Dedifferentiated amniotic fluid mesenchymal stem cell (primary cell): ENCODE measurements around the gene ATRNL1.
"Not testable (repeated sequence)": the region's sequence is repeated elsewhere in the genome, so short reads cannot be mapped to it uniquely, and the experiment has no call there.

Experiments used
- DNase-seq: peaks from one replicate; pipeline ENCODE4 v3.0.0-alpha.2; 2016; ENCODE audit errors: extremely low spot score

ATRNL1 gene

DNA sequence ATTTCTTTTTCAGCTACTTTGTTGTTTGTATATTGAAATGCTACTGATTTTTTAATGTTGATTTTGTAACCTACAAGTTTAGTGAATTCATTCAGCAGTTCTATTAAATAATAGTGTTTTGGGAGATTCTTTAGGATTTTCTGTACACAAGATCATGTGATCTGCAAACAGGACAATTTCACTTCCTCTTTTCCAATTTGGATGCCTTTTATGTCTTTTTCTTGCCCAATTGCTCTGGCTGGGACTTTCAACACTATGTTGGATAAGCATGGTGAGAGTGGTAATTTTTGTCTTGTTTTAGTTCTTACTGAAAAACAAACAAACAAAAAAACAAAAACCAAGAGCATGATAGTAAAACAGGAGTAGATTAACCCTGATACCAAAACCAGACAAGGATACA is 316.2 kb downstream of the ATRNL1 start:
- DNase-seq: no peak

DNA sequence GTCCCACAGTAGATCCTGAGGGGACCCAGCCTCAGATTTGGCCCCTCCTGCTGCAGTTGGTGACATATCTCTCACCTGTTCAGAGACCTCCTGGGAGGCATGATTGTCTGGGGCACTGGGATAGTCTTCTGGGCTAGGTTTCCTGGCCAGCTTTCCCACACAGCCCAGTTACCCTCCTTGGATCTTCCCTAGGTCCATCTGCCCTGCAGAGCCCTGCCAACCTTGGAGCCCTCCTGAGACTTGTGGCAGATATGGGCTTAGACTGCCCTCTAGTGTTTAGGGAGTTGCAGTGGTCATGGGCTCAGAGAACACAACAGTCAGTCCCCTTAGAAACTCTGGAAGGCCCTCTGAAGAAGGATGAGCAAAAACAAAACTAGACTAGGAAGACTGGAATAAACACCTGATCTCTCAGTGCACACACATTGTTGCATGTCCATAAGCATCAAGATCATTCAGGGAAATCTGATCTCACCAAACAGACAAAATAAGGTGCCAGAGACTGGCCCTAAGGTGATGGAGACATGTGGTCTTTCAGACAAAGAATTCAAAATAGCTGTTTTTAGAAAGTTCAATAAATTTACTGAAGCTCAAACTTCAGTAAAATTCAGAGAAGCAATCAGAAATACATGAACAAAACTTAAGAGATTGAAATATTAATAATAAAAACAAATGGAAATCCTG is 324.6 kb downstream of the ATRNL1 start:
- DNase-seq: peak; percentile 23

DNA sequence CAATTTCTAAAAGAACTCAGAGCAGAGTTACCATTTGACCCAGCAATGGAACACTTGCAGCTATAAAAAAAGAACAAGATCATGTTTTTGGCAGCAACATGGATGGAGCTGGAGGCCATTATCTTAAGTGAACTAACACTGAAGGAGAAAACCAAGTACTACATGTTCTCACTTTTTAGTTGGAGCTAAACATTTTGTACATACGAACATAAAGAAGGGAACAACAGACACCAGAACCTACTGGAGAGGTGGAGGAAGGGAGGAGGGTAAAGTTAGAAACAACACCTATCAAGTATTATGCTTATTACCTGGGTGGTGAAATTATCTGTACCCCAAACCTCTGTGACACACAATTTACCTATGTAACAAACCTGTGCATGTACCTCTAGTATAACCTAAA is 329.5 kb downstream of the ATRNL1 start:
- DNase-seq: no peak

DNA sequence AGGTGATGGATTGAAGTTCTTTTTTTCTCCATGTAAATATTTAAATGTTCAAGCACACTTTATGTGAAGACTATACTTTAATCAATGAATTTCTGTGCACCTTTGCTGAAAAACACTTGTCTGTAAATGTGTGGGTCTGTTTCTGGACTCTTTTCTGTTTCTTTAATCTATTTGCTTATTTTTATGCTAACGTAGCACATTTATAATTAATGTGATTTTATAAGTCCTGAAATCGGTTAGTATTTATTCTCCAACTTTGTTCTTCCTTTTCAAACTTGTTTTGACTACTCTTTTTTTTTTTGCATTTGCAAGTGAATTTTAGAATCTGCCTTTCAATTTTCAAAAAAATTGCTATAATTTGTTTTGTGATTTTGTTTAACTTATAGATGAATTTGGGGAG is 334.4 kb downstream of the ATRNL1 start:
- no peak for DNase-seq

DNA sequence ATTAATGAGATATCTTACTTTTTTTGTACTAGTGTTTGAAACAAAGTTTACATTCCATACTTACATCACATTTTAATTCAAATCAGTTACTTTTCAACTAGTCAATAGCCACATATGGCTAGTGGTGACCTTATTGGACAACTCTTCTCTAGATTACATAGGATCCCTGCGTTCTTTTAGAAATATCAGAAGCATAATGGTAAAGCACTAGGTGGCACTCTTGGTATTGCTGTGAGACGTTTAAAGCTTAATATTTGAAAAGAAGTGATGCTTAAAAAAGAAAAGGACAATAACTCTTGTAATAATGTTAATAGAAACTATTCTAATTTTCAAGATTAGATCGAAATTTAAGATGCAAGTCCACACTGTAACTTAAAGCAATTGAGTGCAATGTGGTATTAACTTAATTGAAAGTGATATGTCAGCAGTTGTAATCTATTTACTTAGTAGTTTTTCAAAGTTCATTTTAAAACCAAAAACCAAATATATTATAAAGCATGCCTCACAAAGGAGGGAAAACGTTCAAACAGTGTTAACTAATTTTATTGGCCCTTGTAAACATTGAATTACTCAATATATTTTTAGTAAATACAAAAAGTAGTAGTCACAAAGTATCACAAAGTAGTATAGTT is 339.1 kb downstream of the ATRNL1 start:
- no peak for DNase-seq

DNA sequence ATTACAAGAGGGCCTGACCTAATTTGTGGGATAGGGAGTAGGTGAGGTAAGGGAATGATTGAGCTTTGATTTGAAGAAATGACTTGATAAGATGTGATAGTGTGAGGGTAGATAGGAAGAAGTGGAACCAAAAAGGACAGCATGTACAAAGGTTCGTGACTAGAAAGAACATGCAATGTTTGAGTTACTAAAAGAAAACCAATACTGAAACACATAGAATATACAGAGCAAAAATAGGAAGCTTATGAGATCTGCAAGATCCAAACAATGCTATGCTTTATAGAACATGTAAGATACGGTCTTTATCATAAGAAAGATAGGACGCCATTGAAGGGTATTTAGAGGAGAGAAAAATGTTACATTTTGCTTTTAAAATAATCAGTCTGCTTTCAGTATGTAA is 343.8 kb downstream of the ATRNL1 start:
- DNase-seq: no peak

DNA sequence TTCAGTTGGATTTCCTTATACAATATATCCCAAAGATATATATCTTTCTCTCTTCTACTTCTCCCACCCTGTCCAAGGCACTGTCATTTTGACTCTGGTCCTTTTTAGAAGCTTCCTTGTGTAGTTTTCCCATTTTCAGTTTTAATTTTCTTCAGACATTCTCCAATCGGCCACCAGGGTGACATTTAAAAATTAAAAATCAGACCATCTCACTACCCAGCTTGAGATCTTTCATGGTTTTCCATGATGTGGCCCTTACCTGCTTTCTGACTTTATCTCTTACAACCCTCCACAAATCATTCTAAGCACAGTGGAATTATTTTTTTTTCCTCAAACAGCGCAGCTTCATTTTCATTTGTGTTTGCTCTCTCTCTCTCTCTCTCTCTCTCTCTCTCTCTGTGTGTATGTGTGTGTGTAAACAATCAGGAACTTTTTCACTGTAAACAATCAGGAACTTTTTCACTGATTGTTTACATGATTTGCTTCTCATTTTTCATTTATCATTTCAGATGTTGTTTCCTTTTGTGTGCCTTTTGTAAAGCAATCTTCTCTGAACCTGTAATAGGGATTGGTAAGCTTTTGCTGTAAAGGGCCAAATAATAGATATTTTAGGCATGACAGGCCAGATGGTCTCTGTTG is 348.9 kb downstream of the ATRNL1 start:
- DNase-seq: no peak

DNA sequence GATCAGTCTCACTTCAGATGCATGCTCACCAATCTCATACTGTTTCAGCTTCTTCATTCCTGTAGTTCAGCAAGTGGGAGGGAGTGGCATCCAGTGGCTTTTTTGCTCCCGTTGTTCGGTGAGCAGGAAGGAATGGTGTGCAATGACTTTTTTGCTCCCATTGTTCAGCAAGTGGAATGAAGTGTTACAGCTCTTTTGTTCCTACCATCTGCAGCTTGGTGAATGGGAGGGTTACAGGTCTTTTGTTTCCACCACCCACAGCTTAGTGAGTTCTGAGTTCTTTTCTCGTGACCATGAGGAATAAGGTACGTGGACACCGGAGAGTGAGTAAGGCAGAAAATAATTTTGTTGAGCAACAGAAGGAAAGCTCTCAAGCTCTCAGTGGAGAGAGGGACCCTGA is 363.6 kb downstream of the ATRNL1 start:
- DNase-seq: no peak

DNA sequence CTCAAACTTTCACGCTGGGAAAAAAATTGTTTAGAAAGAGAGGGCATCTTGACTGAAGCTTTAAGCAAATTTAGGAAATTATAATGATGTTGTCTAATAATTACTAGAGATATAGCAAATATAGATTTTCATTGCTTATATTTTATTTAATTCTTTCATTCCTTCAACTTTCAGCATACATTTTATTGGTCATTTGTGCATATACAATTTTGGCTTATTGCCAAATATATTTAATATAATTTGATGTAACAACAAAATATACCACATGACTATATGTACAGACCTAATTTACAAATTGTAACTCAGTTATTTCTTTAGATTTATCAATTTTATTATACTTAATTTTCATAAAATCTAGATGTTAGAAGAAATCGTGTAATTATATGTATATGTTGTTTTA is 390.1 kb downstream of the ATRNL1 start:
- DNase-seq: no peak

DNA sequence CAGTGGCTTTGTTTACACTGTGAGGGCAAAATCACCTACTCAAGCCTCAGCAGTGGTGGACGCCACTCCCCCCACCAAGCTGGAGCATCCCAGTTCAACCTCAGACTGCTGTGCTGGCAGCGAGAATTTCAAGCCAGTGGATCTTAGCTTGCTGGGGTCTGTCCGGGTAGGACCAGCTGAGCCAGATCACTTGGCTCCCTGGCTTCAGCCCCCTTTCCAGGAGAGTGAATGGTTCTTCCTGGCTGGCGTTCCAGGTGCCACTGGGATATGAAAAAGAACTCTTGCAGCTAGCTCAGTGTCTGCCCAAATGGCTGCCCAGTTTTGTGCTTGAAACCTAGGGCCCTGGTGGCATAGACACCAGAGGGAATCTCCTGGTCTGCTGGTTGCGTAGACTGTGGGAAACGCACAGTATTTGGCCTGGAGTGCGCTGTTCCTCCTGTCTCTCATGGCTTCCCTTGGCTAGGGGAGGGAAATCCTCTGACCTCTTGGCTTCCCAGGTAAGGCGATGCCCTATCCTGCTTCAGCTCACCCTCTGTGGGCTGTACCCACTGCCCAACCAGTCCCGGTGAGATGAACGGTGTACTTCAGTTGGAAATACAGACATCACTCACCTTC is 398.5 kb downstream of the ATRNL1 start:
- no peak for DNase-seq

DNA sequence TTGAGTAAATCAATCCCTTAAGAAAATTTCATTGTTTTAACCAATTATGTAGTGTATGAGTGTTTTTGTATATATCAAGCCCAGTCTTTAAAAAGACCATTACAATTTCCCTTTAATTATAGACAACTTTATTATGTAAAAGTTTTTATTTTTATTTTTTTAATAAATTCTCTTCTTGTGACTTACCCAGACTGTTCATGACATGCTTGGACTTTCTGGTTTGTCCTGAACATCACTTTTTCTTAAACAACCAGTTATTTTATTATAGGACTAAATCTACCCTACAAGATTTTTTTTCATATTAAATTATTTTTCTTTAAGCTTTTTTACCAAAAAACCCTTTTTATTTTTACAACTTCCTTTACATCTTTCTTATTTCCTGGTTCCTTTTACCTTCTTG is 410.4 kb downstream of the ATRNL1 start:
- no peak for DNase-seq

DNA sequence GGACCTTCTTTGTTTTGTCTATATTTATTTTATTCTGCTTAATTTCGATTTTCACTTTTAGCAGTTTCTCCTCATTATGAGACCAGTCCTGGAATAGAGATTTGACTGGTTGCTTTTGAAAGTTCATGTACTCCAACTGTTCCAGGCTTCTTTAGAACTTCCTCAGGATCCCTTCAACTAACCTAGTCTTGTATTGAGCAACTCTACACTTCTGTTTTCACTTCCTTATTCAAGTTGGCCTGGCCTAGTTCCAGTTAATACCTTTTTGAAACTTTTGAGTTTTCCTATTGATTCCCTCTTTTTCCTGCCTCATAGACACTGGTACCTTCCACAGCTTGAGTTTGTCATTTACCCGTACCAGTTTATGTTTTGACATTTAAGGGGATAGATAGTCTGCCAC is 421.7 kb downstream of the ATRNL1 start:
- DNase-seq: no peak

DNA sequence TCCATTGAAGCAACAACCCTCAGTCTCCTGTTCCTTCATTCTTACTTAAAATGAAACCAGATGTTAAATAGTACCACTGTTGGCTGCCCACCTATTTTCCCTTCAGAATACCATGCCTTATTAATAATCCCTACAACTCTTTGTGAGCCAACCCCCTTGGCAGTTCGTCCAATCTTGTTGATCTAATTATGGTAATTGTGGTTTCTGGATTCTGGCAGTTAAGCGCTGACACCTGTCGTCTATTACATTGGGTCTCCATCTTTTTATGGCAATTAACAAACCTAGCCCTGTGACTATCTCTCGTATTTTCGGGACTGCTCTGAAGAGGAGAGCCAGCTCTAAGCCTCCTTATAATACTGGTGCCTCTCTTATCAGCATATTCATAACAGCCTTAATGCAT is 432.0 kb downstream of the ATRNL1 start:
- DNase-seq: no peak

DNA sequence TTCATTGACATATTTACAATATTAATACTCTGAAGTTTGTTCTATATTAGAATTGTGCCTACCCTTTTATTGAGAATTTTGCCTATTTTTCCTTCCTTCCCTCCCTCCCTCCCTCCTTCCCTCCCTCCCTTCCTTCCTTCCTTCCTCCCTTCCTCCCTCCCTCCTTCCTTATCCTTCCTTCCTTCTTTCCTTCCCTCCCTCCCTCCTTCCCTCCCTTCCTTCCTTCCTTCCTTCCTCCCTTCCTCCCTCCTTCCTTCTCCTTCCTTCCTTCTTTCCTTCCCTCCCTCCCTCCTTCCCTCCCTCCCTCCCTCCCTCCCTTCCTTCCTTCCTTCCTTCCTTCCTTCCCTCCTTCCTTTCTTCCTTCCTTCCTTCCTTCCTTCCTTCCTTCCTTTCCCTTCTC is 434.5 kb downstream of the ATRNL1 start:
- not testable (repeated sequence) for DNase-seq

DNA sequence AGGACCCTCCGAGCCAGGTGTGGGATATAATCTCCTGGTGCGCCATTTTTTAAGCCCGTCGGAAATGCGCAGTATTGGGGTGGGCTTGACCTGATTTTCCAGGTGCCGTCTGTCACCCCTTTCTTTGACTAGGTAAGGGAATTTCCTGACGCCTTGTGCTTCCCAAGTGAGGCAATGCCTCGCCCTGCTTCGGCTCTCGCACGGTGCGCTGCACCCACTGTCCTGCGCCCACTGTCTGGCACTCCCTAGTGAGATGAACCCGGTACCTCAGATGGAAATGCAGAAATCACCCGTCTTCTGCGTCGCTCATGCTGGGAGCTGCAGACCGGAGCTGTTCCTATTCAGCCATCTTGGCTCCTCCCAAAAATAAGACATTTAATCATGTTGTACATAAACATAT is 443.2 kb downstream of the ATRNL1 start:
- not testable (repeated sequence) for DNase-seq

DNA sequence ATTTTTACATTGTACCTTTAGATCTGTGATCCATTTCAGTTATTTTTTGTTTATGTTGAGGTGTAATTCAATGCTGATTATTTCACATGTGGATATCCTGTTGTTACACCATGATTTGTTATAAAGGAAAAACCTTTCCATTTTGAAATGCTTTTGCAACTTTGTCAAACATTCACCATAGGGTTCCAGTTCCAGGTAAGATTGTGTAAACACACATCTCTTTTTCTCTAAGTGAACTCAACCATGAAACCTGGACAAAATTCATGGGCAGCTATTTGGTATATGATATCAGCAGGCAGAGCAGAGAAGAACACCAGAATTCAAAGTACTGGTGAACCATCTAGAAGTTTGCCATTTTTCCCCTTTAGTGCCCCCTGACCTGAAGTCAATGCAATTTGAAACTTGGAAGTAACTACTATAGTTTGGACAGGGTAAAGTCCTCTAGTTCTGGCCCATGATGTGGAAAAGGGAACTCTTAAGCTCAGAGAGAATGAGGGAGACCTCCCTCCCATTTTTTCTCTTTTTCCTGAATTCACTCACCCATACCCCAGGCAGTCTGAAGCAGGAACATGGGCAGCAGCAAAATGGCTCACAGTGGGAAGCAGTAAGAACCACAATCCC is 446.1 kb downstream of the ATRNL1 start:
- no peak for DNase-seq

DNA sequence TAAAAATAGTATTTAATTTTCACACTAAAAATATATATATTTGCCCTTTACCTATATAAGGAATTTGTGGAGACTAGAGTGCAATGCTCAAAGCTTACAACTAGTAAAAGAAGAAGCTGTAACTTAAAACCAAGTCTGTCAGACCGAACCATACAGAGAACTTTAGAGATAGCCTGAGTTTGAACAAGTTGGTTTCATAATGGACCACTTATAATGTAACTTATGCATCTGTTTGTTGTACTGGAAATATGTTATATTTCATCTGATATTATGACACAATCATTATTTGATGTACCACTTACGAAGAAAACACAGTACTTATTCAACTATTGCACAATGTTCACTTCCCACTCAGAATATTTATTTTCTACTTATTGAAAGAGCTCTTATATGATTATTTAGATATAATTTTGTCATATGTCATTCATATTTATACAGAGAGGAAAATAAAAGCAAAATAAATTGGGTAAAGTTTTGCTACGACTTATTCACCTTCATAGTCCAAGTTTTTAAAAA is 462.8 kb downstream of the ATRNL1 start:
- no peak for DNase-seq

DNA sequence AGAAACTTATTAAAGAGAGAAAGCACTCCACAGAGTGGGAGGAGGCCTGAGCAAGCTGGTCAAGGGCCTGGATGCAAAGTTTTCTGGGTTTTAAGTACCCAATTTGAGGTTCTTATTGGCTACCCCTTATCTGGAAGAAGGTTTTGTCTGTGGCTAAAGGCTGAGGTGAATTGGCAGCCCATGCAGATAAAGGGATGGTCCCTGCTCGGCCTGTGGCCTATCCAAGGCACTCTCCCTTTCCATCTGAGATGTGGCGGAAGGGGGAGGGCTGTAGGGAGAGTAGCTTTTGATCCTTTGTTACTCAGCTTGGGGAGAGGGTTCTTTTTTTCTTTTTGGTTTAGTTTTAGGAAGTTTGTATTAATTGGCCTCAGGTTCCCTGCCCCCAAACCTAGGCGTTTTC is 465.1 kb downstream of the ATRNL1 start:
- no peak for DNase-seq

DNA sequence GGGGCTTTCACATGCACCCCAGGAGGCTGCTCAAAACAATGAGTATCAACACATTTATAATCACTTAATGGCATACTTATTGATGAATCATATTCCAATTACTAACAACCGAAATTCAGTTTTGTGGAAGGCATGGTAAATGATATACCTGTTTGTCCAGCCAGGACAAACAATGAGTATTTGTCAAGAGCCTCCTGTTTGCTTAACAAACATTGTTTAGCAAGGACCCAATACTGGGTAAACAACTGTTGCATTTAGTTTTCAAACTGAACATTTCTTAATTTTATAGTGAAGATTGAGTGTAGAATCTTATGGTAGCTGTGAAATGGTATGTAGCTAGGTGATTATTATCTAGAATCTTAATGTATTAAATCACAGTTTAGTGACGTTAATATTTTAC is 473.7 kb downstream of the ATRNL1 start:
- DNase-seq: no peak

DNA sequence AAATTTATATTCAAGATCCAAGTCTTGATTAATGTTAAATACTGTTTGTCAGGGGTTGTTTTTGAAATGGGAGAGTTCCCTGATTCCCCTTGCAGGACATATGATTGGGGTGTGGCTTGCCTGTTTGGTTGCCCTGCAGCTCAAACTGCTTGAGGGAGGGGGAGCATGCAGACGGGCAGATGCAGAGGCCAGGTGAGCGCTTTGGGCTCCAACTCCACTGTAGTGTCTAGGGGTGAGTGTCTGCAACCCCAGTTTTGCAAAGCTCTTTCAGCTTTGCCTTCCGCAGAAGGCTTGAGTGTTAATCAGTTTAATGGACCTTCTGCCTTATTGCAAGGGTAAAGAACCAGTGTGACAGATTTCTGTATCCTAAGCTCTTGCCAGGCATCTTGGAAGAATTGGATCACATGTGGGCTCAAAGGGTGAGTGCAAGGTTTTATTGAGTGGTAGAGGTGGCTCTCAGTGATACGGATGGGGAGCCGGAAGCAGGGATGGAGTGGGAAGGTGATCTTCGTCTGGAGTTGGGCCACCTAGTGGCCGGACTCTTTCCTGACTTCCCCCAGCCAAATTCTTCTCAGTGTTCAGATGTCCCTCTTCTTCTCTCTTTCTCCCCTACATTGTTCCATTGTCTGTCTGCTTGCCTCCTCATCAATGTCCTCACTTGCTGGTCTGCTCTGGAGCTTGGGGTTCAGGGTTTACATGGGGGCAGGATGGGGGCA is 479.7 kb downstream of the ATRNL1 start:
- DNase-seq: no peak

DNA sequence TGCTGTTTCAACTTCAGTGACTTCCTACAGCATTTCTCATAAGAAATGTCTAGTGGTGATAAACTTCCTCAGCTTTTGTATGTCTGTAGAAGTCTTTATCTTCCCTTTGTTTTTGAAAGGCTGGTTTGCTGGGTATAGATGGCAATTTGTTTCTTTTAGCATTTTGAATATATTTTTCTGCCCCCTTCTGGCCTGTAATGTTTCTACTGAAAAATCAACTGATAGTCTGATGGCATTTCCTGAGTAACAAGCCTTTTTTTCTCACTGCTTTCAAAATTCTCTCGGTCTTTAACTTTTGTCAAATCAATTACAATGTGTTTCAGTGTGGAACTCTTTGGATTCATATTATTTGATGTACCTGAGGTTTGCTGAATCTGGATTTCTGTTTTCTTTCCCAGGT is 487.1 kb downstream of the ATRNL1 start:
- DNase-seq: no peak

DNA sequence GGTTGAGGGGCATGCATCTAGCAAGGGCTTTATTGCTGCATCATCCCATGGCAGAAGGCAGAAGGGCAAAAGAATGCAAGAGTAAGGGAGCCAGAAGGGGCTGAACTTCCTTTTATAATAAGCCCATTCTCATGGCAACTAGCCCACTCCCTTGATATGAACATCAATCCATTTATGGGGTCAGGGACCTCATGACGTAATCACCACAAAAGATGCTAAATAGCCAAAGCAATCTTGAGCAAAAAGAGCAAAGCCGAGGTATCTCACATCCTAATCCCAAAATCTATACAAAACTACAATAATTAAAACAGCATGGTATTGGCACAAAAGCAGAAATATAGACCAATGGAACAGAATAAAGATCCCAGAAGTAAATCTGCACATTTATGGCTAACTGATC is 499.9 kb downstream of the ATRNL1 start:
- no peak for DNase-seq
